DOHH2 (cell line): ENCODE data around the gene MST1.

Experiments used
- H3F3A ChIP-seq: fragments of 200-600 bp; sonication (generic), shearing (Covaris generic); 2 replicates; pipeline ENCODE4 v1.6.0; 2016; ENCODE audit warnings: antibody characterized with exemption, mild to moderate bottlenecking; ENCODE audit not compliant: control insufficient read depth, insufficient read depth
- H3K27ac ChIP-seq: fragments of 200-600 bp; sonication (generic); 2 replicates; pipeline ENCODE4 v1.5.1; 2014; ENCODE audit warnings: low read depth, mild to moderate bottlenecking, low read length, moderate library complexity
- H3K27me3 ChIP-seq: fragments of 200-600 bp; sonication (generic); 2 replicates; pipeline ENCODE4 v1.6.1; 2014; ENCODE audit warnings: mild to moderate bottlenecking, low read length, mixed read lengths; ENCODE audit not compliant: control insufficient read depth
- H3K36me3 ChIP-seq: fragments of 200-600 bp; sonication (generic); 2 replicates; pipeline ENCODE4 v1.6.1; 2014; ENCODE audit warnings: mild to moderate bottlenecking, low read length, moderate library complexity, mixed read lengths; ENCODE audit not compliant: control insufficient read depth
- H3K4me1 ChIP-seq: fragments of 200-600 bp; sonication (generic); 2 replicates; pipeline ENCODE4 v1.6.1; 2014; ENCODE audit warnings: mild to moderate bottlenecking, low read length, mixed read lengths; ENCODE audit not compliant: control insufficient read depth
- H3K4me2 ChIP-seq: fragments of 200-600 bp; sonication (generic); 2 replicates; pipeline ENCODE4 v1.6.0; 2014; ENCODE audit warnings: mild to moderate bottlenecking, low read length, moderate library complexity
- H3K4me3 ChIP-seq: fragments of 200-600 bp; sonication (generic); 2 replicates; pipeline ENCODE4 v1.5.1; 2014; ENCODE audit warnings: mild to moderate bottlenecking, low read length, mixed read lengths
- H3K79me2 ChIP-seq: fragments of 200-600 bp; sonication (generic); 2 replicates; pipeline ENCODE4 v1.6.1; 2014; ENCODE audit warnings: mild to moderate bottlenecking, low read length, mixed read lengths; ENCODE audit not compliant: control insufficient read depth
- H3K9me2 ChIP-seq: fragments of 200-600 bp; sonication (generic); replicated peaks from 2 replicates; pipeline ENCODE4 v1.6.1; 2014; ENCODE audit warnings: mild to moderate bottlenecking, low read length, mixed read lengths; ENCODE audit not compliant: control insufficient read depth
- H3K9me3 ChIP-seq: fragments of 200-600 bp; sonication (generic); 2 replicates; pipeline ENCODE4 v1.6.1; 2014; ENCODE audit warnings: antibody characterized with exemption, low read length, mixed read lengths; ENCODE audit not compliant: control insufficient read depth, insufficient read depth
- H4K20me1 ChIP-seq: fragments of 200-600 bp; sonication (generic); 2 replicates; pipeline ENCODE4 v1.6.0; 2014; ENCODE audit warnings: low read depth, mild to moderate bottlenecking, antibody characterized with exemption, low read length, moderate library complexity; ENCODE audit not compliant: control insufficient read depth, insufficient read depth
- EZH2phosphoT487 ChIP-seq: fragments of 200-600 bp; sonication (generic); IDR thresholded peaks from 2 replicates; pipeline ENCODE4 v1.6.1; 2017; ENCODE audit warnings: borderline replicate concordance, mild to moderate bottlenecking, antibody characterized with exemption, low read length, moderate library complexity, mixed read lengths
- TF ChIP-seq, protein P1 (sequence below): fragments of 200-600 bp; sonication (generic); IDR thresholded peaks from one replicate; pipeline ENCODE4 v1.5.1; 2014; ENCODE audit warnings: antibody characterized with exemption, mild to moderate bottlenecking, low read depth, low read length; ENCODE audit not compliant: poor library complexity, severe bottlenecking

MST1 gene

DNA sequence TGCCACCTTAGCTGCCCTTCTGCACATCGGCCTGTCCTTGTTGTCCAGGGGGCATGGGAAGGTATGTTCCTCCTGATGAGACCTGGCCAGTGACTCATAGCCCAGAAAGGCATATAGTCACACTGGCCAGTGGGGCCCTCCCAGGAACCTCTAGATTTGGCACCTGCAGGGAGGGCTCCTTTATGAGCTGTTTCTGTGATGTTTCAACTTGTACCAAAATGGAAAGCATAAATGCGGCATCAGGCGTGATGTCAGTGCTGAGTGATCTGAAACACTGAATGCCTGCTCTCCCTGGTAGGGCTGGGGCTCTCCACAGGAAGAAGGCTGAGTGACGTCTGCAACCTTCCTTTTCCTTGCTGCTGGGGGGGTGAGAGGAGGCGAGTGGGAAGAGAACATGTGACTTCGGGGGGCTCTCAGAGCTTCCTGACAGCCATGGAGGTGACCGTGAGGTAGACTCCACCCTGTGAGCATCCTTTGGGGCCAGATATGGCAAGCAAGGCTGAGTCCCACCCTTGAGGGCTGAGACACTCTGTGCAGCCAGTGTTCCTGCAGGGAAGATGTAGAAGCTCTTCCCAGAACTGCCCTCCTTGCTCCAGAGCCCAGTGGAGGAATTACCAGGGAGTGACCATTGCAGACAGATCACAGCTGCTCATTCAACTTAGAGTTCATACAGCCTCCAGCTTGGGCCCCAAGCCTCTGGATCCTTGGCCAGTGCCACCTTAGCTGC, 52.2 kb downstream of the MST1 start:
- Histone ChIP-seq H3K79me2 (no peaks in the 10 kb centered on the region), H4K20me1 (no peaks in the 10 kb centered on the region), H3K4me3 (no peak overlapping the region), H3K9me3 (peaks cover under 1% of the 10 kb centered on the region), H3K36me3 (no peaks in the 10 kb centered on the region), H3K27me3 (peaks cover 21% of the 10 kb centered on the region), H3F3A (no peaks in the 10 kb centered on the region), H3K9me2 (no peaks in the 10 kb centered on the region), H3K4me2 (no peak overlapping the region), H3K27ac (no peak overlapping the region), H3K4me1 (no peaks in the 10 kb centered on the region)
- TF ChIP-seq EZH2phosphoT487 = no peak
- TF ChIP-seq, protein P1, sequence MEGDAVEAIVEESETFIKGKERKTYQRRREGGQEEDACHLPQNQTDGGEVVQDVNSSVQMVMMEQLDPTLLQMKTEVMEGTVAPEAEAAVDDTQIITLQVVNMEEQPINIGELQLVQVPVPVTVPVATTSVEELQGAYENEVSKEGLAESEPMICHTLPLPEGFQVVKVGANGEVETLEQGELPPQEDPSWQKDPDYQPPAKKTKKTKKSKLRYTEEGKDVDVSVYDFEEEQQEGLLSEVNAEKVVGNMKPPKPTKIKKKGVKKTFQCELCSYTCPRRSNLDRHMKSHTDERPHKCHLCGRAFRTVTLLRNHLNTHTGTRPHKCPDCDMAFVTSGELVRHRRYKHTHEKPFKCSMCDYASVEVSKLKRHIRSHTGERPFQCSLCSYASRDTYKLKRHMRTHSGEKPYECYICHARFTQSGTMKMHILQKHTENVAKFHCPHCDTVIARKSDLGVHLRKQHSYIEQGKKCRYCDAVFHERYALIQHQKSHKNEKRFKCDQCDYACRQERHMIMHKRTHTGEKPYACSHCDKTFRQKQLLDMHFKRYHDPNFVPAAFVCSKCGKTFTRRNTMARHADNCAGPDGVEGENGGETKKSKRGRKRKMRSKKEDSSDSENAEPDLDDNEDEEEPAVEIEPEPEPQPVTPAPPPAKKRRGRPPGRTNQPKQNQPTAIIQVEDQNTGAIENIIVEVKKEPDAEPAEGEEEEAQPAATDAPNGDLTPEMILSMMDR = no peak

DNA sequence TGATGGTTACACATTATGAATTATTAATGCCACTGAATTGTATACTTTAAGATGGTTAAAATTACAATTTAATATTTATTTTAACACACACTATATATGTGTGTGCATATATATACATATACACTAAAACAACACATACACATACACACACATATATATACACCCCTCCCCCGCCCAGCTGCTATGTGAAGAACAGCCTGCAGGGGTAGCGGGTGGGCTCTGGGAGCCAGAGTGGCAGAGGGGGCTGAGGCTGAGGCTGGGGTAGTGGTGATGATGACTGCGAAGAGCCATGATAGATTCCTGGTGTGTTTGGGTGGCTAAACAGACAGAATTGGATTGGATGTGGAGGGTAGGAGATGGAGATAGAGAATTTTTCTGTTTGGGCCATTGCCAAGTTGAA, 54.5 kb downstream of the MST1 start:
- Histone ChIP-seq H3K27ac (no peak overlapping the region), H3K4me2 (no peak overlapping the region)
- TF ChIP-seq, protein P1 = no peak
- no peak for TF ChIP-seq EZH2phosphoT487

More for the DNA sequence above, 54.5 kb downstream of the MST1 start:
- no peaks in the 10 kb centered on the region for H3K36me3 ChIP-seq
- H3K79me2 ChIP-seq = no peaks in the 10 kb centered on the region
- H3K9me3 ChIP-seq = peaks cover 4% of the 10 kb centered on the region
- H3K4me3 ChIP-seq = no peak overlapping the region
- peaks cover 19% of the 10 kb centered on the region for H3K27me3 ChIP-seq
- no peaks in the 10 kb centered on the region for H3K9me2 ChIP-seq
- no peaks in the 10 kb centered on the region for H3F3A ChIP-seq
- no peaks in the 10 kb centered on the region for H3K4me1 ChIP-seq
- no peaks in the 10 kb centered on the region for H4K20me1 ChIP-seq
